Thyroid gland (tissue), 4 donors: Measurements from ENCODE around the gene COL23A1. TPM values are rescaled to one million over a fixed set of nuclear protein-coding genes. Genes with fewer than 3 reads are reported as not detected.

Experiments
- DNase-seq, 2 donors: peaks; one replicate each; pipeline ENCODE4 v3.0.0-alpha.2; 2019
- H3K27ac ChIP-seq, 3 donors: fragments of 200-600 bp; sonication (generic); 1 replicate in 2 of 3; 2 replicates in 1 of 3; pipeline ENCODE4 v1.5.1; 2016 to 2019; ENCODE audit warnings: mild to moderate bottlenecking in 1 of 3, moderate library complexity in 1 of 3
- H3K27me3 ChIP-seq: fragments of 200-600 bp; sonication (generic); one replicate; pipeline ENCODE4 v1.5.1; 2019
- H3K36me3 ChIP-seq, 2 donors: fragments of 200-600 bp; sonication (generic); one replicate each; pipeline ENCODE4 v1.5.1; 2016 to 2019
- H3K4me1 ChIP-seq, 2 donors: fragments of 200-600 bp; sonication (generic); one replicate each; pipeline ENCODE4 v1.5.1; 2017 to 2019
- H3K4me3 ChIP-seq, 3 donors: fragments of 200-600 bp; sonication (generic); replicated peaks in 1 of 3; 1 replicate in 2 of 3; 2 replicates in 1 of 3; pipeline ENCODE4 v1.5.1; 2016; ENCODE audit warnings: mild to moderate bottlenecking in 1 of 3
- H3K9me3 ChIP-seq: fragments of 200-600 bp; sonication (generic); one replicate; pipeline ENCODE4 v1.5.1; 2017
- POLR2A ChIP-seq, 2 donors: fragments of 450-650 bp; IDR thresholded peaks; one replicate each; pipeline ENCODE4 v1.6.1; 2017; ENCODE audit warnings: antibody characterized with exemption in 2 of 2, mild to moderate bottlenecking in 2 of 2, moderate library complexity in 1 of 2
- WGBS, 2 donors: methylation state at CpG; one replicate each; pipeline ENCODE4 v1.1.5; 2017; 5-methylcytosine and 5-hydroxymethylcytosine counted together
- intact Hi-C: fragments of 100-400 bp; cut with DNase I; formaldehyde crosslinking; loops from one replicate; pipeline ENCODE4 v1.15.1; 2023
- total RNA-seq, 4 donors: library from RNA; depleted of rRNA; stranded (reverse); fragments of >200 nt; gene quantifications; one replicate each; pipeline ENCODE4 v1.2.3, GENCODE V29; 2016
- TF ChIP-seq, protein P1 (sequence below), 6 experiments: fragments of 200-600 bp in 3 of 6; fragments of 450-650 bp in 3 of 6; sonication (generic) in 3 of 6; IDR thresholded peaks; one replicate each; pipeline ENCODE4 v1.5.1; 2016 to 2019; ENCODE audit warnings: antibody characterized with exemption in 6 of 6, mild to moderate bottlenecking in 2 of 6, inconsistent platforms in 1 of 6, moderate library complexity in 1 of 6

COL23A1 gene
- total RNA-seq, 4 donors from 2014 or later = 76.6 to 108 (median 95.7) TPM

DNA sequence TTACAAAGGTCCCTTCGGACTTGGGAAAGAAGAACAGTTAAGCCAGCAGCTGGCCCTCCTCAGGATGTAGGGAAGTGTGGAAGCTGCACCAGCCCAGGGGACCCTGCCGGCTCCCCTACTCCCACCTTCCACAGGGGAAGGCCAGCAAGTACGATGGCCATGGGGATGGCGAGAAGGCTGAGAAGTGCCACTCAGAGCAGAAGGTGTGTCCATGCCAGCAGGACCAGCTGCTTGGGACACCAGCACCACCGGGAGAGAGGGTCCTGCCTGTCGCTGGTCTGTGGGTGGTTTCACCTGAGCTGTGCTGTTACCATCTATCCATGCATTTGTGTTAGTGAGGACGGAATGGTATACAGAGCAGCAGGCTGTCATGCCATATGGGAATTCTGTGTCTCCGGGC is 209.0 kb downstream of the COL23A1 start:
- Histone ChIP-seq H3K4me3 (no peak overlapping the region), H3K27ac (peak overlapping the region; percentile 61 to 90 (median 72)), H3K9me3 (no peaks in the 10 kb centered on the region), H3K4me1 (peaks cover 30 to 40% of the 10 kb centered on the region in 2 donors), H3K27me3 (no peaks in the 10 kb centered on the region), H3K36me3 (no peaks in the 10 kb centered on the region)
- no peak for TF ChIP-seq POLR2A (IDR thresholded peaks at IDR 0.05)
- TF ChIP-seq, protein P1, sequence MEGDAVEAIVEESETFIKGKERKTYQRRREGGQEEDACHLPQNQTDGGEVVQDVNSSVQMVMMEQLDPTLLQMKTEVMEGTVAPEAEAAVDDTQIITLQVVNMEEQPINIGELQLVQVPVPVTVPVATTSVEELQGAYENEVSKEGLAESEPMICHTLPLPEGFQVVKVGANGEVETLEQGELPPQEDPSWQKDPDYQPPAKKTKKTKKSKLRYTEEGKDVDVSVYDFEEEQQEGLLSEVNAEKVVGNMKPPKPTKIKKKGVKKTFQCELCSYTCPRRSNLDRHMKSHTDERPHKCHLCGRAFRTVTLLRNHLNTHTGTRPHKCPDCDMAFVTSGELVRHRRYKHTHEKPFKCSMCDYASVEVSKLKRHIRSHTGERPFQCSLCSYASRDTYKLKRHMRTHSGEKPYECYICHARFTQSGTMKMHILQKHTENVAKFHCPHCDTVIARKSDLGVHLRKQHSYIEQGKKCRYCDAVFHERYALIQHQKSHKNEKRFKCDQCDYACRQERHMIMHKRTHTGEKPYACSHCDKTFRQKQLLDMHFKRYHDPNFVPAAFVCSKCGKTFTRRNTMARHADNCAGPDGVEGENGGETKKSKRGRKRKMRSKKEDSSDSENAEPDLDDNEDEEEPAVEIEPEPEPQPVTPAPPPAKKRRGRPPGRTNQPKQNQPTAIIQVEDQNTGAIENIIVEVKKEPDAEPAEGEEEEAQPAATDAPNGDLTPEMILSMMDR (IDR thresholded peaks at IDR 0.05) = no peak
- DNase-seq = no peak
- WGBS, 2 donors = 82 to 87% methylated on average over 6 to 8 of the region's 8 CpGs
- intact Hi-C loops = no loop called here

DNA sequence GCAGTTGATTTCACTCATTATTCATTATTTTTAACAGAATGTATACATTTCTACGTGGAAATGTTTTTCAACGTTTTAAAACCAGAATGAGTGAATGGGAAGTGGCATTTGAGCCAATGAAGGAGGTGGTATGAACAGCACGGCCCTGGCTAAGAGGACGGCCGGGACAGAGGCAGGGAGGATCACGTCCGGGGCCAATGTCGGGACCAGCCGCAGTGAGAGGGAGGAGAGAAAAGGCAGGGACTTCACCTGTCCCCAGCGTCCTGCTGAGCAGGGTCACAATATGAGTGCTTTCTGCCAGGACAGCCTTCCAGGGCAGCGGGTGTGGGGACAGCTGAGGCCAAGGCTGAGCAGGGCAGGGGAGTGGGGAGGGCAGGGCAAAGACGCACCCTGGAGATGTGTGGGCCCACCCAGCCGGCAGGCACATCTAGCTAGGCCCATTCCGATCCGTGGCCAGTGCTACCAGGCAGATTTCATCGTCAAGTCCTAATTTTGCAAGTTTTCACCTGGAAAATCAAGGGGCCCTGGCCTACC is 209.6 kb downstream of the COL23A1 start:
- no peak for TF ChIP-seq POLR2A (IDR thresholded peaks at IDR 0.05)
- TF ChIP-seq, protein P1 (IDR thresholded peaks at IDR 0.05) = no peak
- peaks cover 30 to 40% of the 10 kb centered on the region in 2 donors for H3K4me1 ChIP-seq
- intact Hi-C loops = no loop called here
- no peak overlapping the region for H3K4me3 ChIP-seq
- no peaks in the 10 kb centered on the region for H3K36me3 ChIP-seq
- H3K27ac ChIP-seq = peak overlapping the region; percentile 61 to 90 (median 72)
- H3K27me3 ChIP-seq = no peaks in the 10 kb centered on the region
- no peaks in the 10 kb centered on the region for H3K9me3 ChIP-seq
- DNase-seq = peak; percentile 54 to 55
- WGBS, 2 donors = 62 to 66% methylated on average over 13 to 16 of the region's 16 CpGs

DNA sequence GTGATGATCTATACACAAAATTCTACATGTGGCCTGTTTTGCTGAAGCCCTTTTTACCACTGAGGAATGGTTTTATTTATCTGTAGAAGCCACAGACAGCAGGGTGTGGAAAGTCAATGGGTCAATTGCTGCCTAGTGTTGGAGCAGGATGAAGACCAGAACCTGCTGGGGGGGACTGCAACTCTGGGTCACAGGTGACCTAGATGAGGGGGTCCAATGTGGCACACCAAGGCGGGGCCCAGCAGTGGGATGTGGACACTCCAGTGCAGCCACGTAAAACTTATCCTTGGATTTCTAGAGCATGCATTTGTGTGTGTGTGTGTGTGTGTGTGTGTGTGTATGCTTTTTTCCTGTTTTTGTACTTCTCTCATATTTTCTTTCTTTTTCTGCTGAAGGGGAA is 210.1 kb downstream of the COL23A1 start:
- intact Hi-C loops = no loop called here

DNA sequence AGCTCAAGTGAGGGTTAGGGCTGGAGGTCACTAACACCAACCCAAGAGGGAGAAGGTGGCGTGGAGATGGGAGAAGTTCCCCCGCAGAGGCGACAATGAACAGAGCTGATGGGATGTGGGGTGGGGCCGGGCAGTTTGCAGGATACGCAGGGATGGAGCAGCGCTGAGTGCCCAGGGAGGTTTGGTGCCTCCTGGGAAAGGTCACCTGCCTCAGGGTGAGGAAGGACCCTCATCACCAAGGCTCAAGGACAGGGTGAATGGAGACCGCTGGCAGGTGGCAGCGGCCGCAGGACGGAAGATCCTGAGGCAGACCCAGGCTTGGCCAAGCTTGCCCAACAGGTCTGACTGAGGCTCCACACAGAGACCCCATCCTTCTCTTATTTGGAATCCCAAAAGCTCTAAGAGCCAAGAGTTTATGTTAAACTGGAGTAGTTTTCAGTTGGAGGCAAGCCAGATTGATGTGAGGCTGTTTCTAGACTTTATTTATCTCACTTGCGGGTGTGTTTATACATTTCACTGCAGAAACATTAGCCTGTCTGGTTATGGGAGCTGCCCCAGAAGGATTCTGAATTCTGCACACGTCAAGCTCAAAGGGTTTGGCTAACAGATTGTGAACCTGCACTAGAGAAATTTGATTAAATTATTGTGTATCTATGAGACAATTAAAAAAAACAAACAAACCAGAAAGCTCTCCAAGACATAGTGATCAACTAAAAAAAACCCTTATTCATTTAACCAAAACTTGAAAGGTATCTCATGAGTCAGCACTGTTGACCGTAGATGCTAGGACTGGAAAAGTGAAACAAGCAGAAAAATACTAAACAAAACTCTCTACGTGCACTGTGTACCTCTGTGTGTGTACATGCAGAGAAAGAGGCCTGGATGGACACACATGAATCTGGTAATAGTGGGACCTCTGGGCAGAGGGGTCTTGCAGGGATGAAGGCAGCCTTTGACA is 211.4 kb downstream of the COL23A1 start:
- intact Hi-C loops = no loop called here
- H3K4me3 ChIP-seq = no peak overlapping the region
- H3K4me1 ChIP-seq = peaks cover 30 to 37% of the 10 kb centered on the region in 2 donors
- DNase-seq = no peak
- H3K27me3 ChIP-seq = no peaks in the 10 kb centered on the region
- H3K36me3 ChIP-seq = no peaks in the 10 kb centered on the region
- no peaks in the 10 kb centered on the region for H3K9me3 ChIP-seq
- peak overlapping the region; percentile 58 to 90 (median 64) for H3K27ac ChIP-seq
- TF ChIP-seq, protein P1 (IDR thresholded peaks at IDR 0.05) = no peak
- no peak for TF ChIP-seq POLR2A (IDR thresholded peaks at IDR 0.05)
- WGBS, 2 donors = 80% methylated on average over 14 of the region's 14 CpGs

More for the DNA sequence above, 210.1 kb downstream of the COL23A1 start:
- WGBS, 2 donors = 70 to 75% methylated on average over 2 of the region's 2 CpGs
- H3K27ac ChIP-seq = peak overlapping the region in 2 of 3 donors; percentile 72 to 90
- no peak overlapping the region for H3K4me3 ChIP-seq
- no peaks in the 10 kb centered on the region for H3K27me3 ChIP-seq
- no peaks in the 10 kb centered on the region for H3K9me3 ChIP-seq
- no peaks in the 10 kb centered on the region for H3K36me3 ChIP-seq
- no peak for TF ChIP-seq POLR2A (IDR thresholded peaks at IDR 0.05)
- TF ChIP-seq, protein P1 (IDR thresholded peaks at IDR 0.05) = no peak
- peaks cover 30 to 40% of the 10 kb centered on the region in 2 donors for H3K4me1 ChIP-seq
- peak in 1 of 2 donors; percentile 12 for DNase-seq
